GM12878 (cell line): ENCODE measurements around the gene GINS2. TPM values are rescaled to one million over a fixed set of nuclear protein-coding genes. Genes with fewer than 3 reads are reported as not detected.

Experiments used
- ATAC-seq: fragments of 200-7000 bp; cut with Tn5 transposase; 3 replicates; pipeline ENCODE4 v1.9.1; 2020; ENCODE audit warnings: mild to moderate bottlenecking, moderate library complexity
- BruUV-seq: library from RNA; stranded (reverse); fragments of 400-500 nt; replicated peaks from 2 replicates; lab custom pipeline; 2021; lab: Mats Ljungman, UMichigan
- CTCF ChIA-PET: fragments of 300-600 bp; sonication (Branson Sonifier 250); formaldehyde crosslinking; extraction: SDS; loops from one replicate; lab custom pipeline; 2021; ENCODE audit warnings: inconsistent platforms; lab: Yijun Ruan, JAX
- POLR2A ChIA-PET: fragments of 350-600 bp; formaldehyde crosslinking; extraction: SDS; loops from one replicate; lab custom pipeline; 2021; ENCODE audit warnings: inconsistent platforms; lab: Charles Lee
- RAD21 ChIA-PET: fragments of 300-600 bp; sonication (Branson Sonifier 250); formaldehyde crosslinking; loops from one replicate; lab custom pipeline; 2023; ENCODE audit warnings: antibody characterized with exemption; ENCODE audit not compliant: unreplicated experiment; lab: Charles Lee
- SMC1A ChIA-PET: fragments of 300-600 bp; sonication (Branson Sonifier 250); formaldehyde crosslinking; loops from one replicate; lab custom pipeline; 2023; ENCODE audit not compliant: unreplicated experiment, uncharacterized antibody; lab: Charles Lee
- DNase-seq: peaks from one replicate; pipeline ENCODE4 v3.0.0-alpha.2; 2011; ENCODE audit warnings: low read depth, low spot score
- FAIRE-seq: peaks from 3 replicates; lab custom pipeline; 2011; peaks lifted over from hg19 to GRCh38; lab: Jason Lieb, UNC
- H2AFZ ChIP-seq: 2 replicates; pipeline ENCODE4 v1.6.0; 2011; ENCODE audit warnings: low read depth, low read length, control low read depth; ENCODE audit not compliant: control insufficient read depth
- H3K27ac ChIP-seq: 2 replicates; pipeline ENCODE4 v1.5.1; 2011; ENCODE audit warnings: control low read depth; ENCODE audit not compliant: control insufficient read depth, insufficient read depth
- H3K27me3 ChIP-seq, 2 experiments: replicated peaks in 1 of 2; 2 replicates each; pipeline versions ENCODE4 v1.6.0 to v1.6.1; 2011; ENCODE audit warnings: low read length in 1 of 2; ENCODE audit not compliant: control insufficient read depth in 2 of 2, insufficient read depth in 2 of 2
- H3K36me3 ChIP-seq, 2 experiments: 2 replicates each; pipeline ENCODE4 v1.5.1; 2011; ENCODE audit warnings: low read length in 1 of 2; ENCODE audit not compliant: control insufficient read depth in 2 of 2, insufficient read depth in 2 of 2
- H3K4me1 ChIP-seq: 2 replicates; pipeline ENCODE4 v1.6.1; 2011; ENCODE audit warnings: mild to moderate bottlenecking, low read length, moderate library complexity, mixed read lengths; ENCODE audit not compliant: control insufficient read depth, insufficient read depth
- H3K4me2 ChIP-seq: 2 replicates; pipeline ENCODE4 v1.6.0; 2011; ENCODE audit warnings: control low read depth; ENCODE audit not compliant: control insufficient read depth, insufficient read depth
- H3K4me3 ChIP-seq: fragments of 200-600 bp; sonication (generic); 2 replicates; pipeline ENCODE4 v1.5.1; 2016
- H3K79me2 ChIP-seq: 2 replicates; pipeline ENCODE4 v1.6.0; 2011; ENCODE audit warnings: low read length; ENCODE audit not compliant: control insufficient read depth, insufficient read depth
- H3K9ac ChIP-seq: 2 replicates; pipeline ENCODE4 v1.8.0; 2011; ENCODE audit warnings: low read length, control low read depth, mixed read lengths; ENCODE audit not compliant: control insufficient read depth, insufficient read depth
- H3K9me3 ChIP-seq: replicated peaks from 3 replicates; pipeline ENCODE4 v1.5.1; 2011; ENCODE audit warnings: mild to moderate bottlenecking, low read length; ENCODE audit not compliant: control insufficient read depth, insufficient read depth
- H4K20me1 ChIP-seq: 2 replicates; pipeline ENCODE4 v1.6.0; 2011; ENCODE audit not compliant: control insufficient read depth, insufficient read depth
- CHD1 ChIP-seq: IDR thresholded peaks from 2 replicates; pipeline ENCODE4 v1.6.1; 2012; ENCODE audit warnings: low read depth, low read length, improper control_type of control experiment
- ETV6 ChIP-seq, 2 experiments: fragments of 450-650 bp in 1 of 2; IDR thresholded peaks in 1 of 2; conservative IDR thresholded peaks in 1 of 2; 2 replicates each; pipeline ENCODE4 v1.6.1; 2014; ENCODE audit warnings: antibody characterized with exemption in 1 of 2, borderline replicate concordance in 1 of 2, low read depth in 1 of 2, mild to moderate bottlenecking in 1 of 2, moderate library complexity in 1 of 2
- EZH2 ChIP-seq: IDR thresholded peaks from 2 replicates; pipeline ENCODE4 v1.6.1; 2012; ENCODE audit warnings: low read depth, mild to moderate bottlenecking, control low read depth, inconsistent platforms, low read length, borderline replicate concordance; ENCODE audit not compliant: control insufficient read depth
- IKZF2 ChIP-seq, 2 experiments: fragments of 450-650 bp; IDR thresholded peaks; 2 replicates each; pipeline ENCODE4 v1.6.1; 2017; ENCODE audit warnings: mild to moderate bottlenecking in 2 of 2, moderate library complexity in 2 of 2
- NBN ChIP-seq: fragments of 450-650 bp; IDR thresholded peaks from 2 replicates; pipeline ENCODE4 v1.6.1; 2016
- SRF ChIP-seq, 2 experiments: IDR thresholded peaks; 2 replicates each; pipeline ENCODE4 v1.6.1; 2011; ENCODE audit warnings: low read depth in 2 of 2, low read length in 2 of 2, mild to moderate bottlenecking in 1 of 2, moderate library complexity in 1 of 2
- STAT1 ChIP-seq: fragments of 450-650 bp; conservative IDR thresholded peaks from 2 replicates; pipeline ENCODE4 v1.6.1; 2014; ENCODE audit warnings: antibody characterized with exemption, mild to moderate bottlenecking
- WGBS: methylation state at CpG from one replicate; pipeline ENCODE4 v1.1.6; 2016; ENCODE audit warnings: low lambda C conversion rate; ENCODE audit not compliant: insufficient replicate concordance, insufficient coverage; ENCODE audit errors: missing lambda C conversion rate; 5-methylcytosine and 5-hydroxymethylcytosine counted together
- in situ Hi-C: fragments of 300-500 bp; cut with MboI; formaldehyde crosslinking; loops from 9 replicates; pipeline ENCODE4 v1.14.3; 2018; ENCODE audit warnings: mixed read lengths
- intact Hi-C: fragments of 100-400 bp; cut with micrococcal nuclease; formaldehyde crosslinking; loops from one replicate; pipeline ENCODE4 v1.14.2; 2022; ENCODE audit not compliant: unreplicated experiment
- polyA plus RNA-seq, 11 experiments: library from polyadenylated mRNA; depleted of rRNA in 4 of 11; unstranded in 6 of 11; stranded (reverse) in 5 of 11; fragments of >200 nt; fragmentation: Nextera tagmentation in 4 of 11; fragmentation: Illumina TruSeq in 1 of 11; extraction: Ambion mirVana in 4 of 11; extraction: Trizol in 1 of 11; gene quantifications; 1 replicate in 1 of 11; 2 replicates in 10 of 11; pipeline versions ENCODE4 v1.2.1 to v1.2.3, GENCODE V29; 2011 to 2016; ENCODE audit warnings: inconsistent platforms in 2 of 11, missing spikeins in 2 of 11, low read depth in 1 of 11
- total RNA-seq, 4 experiments: library from RNA; depleted of rRNA in 3 of 4; stranded (reverse); fragments of >200 nt in 3 of 4; fragmentation: Illumina TruSeq in 1 of 4; extraction: Trizol in 1 of 4; gene quantifications; 2 replicates each; pipeline versions ENCODE4 v1.2.1 to v1.2.3, GENCODE V29; 2013 to 2021
- TF ChIP-seq, protein P1 (sequence below): fragments of 450-650 bp; IDR thresholded peaks from 2 replicates; pipeline ENCODE4 v1.6.1; 2017; ENCODE audit warnings: mild to moderate bottlenecking, moderate library complexity

Gene GINS2
- total and polyA plus RNA-seq, 10 of the 15 experiments (the other 5 are each of a cell fraction or from before 2014, with no cell fraction given) = 42.7 to 90.8 (median 57.0) TPM

DNA sequence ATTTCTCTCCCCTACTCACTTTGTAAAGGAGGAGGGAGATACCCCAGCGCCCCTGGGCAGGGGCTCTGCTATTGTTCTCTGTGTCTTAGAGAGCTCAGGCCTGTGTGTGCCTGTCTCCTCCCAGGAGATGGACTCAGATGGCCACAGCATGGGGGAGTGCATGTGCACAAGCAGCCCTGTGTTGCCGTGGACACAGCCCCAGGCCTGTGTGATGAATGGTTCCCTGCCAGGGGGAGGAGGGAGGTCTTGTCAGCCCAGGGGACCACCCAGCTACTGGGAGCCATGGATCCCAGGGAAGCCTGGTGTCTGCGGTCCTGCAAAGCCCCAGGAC, 26.3 kb downstream of the GINS2 start:
- no peak overlapping the region for H3K4me3 ChIP-seq
- no peaks in the 10 kb centered on the region for H3K9me3 ChIP-seq
- ChIA-PET SMC1A (no interaction called here), CTCF (interaction anchor here (1.0 to 4.8 kb wide), 3 partner anchors 54 to 97 kb away, joined by 3 to 29 read pairs (median 4); no protein-coding TSS in a partner anchor), POLR2A (no interaction called here), RAD21 (no interaction called here)
- intact Hi-C loops = no loop called here
- H3K4me1 ChIP-seq = no peaks in the 10 kb centered on the region
- peaks cover 50 to 60% of the 10 kb centered on the region in 2 experiments for H3K36me3 ChIP-seq
- ATAC-seq = no peak
- FAIRE-seq = no peak
- no peak overlapping the region for H3K4me2 ChIP-seq
- no peak overlapping the region for H3K27ac ChIP-seq
- no peaks in the 10 kb centered on the region for H4K20me1 ChIP-seq
- WGBS = 98% methylated on average over 3 of the region's 3 CpGs
- DNase-seq = no peak
- H2AFZ ChIP-seq = no peak overlapping the region
- no peak overlapping the region for H3K9ac ChIP-seq
- no peaks in the 10 kb centered on the region for H3K79me2 ChIP-seq
- in situ Hi-C loops = no loop called here
- H3K27me3 ChIP-seq = no peaks in the 10 kb centered on the region
- TF ChIP-seq NBN = no peak
- no peak for TF ChIP-seq IKZF2 (IDR thresholded peaks at IDR 0.05)
- no peak for TF ChIP-seq EZH2
- no peak for TF ChIP-seq STAT1
- TF ChIP-seq, protein P1, sequence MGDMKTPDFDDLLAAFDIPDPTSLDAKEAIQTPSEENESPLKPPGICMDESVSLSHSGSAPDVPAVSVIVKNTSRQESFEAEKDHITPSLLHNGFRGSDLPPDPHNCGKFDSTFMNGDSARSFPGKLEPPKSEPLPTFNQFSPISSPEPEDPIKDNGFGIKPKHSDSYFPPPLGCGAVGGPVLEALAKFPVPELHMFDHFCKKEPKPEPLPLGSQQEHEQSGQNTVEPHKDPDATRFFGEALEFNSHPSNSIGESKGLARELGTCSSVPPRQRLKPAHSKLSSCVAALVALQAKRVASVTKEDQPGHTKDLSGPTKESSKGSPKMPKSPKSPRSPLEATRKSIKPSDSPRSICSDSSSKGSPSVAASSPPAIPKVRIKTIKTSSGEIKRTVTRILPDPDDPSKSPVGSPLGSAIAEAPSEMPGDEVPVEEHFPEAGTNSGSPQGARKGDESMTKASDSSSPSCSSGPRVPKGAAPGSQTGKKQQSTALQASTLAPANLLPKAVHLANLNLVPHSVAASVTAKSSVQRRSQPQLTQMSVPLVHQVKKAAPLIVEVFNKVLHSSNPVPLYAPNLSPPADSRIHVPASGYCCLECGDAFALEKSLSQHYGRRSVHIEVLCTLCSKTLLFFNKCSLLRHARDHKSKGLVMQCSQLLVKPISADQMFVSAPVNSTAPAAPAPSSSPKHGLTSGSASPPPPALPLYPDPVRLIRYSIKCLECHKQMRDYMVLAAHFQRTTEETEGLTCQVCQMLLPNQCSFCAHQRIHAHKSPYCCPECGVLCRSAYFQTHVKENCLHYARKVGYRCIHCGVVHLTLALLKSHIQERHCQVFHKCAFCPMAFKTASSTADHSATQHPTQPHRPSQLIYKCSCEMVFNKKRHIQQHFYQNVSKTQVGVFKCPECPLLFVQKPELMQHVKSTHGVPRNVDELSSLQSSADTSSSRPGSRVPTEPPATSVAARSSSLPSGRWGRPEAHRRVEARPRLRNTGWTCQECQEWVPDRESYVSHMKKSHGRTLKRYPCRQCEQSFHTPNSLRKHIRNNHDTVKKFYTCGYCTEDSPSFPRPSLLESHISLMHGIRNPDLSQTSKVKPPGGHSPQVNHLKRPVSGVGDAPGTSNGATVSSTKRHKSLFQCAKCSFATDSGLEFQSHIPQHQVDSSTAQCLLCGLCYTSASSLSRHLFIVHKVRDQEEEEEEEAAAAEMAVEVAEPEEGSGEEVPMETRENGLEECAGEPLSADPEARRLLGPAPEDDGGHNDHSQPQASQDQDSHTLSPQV = no peak
- no peak for TF ChIP-seq ETV6 (conservative IDR thresholded peaks at IDR 0.05 in 1 of 2, IDR thresholded peaks at IDR 0.05 in 1 of 2; ENCODE audit: borderline replicate concordance in 1 of 2, low read depth in 1 of 2)
- no peak for TF ChIP-seq SRF (IDR thresholded peaks at IDR 0.05; ENCODE audit: low read depth in 2 of 2, low read length in 2 of 2)
- no peak for TF ChIP-seq CHD1
- BruUV-seq = no TSS peak
